GM23248 (cell line): ENCODE measurements around the gene NAA25.
"Not testable (repeated sequence)": the region's sequence is repeated elsewhere in the genome, so short reads cannot be mapped to it uniquely, and the experiment has no call there.

ENCODE experiments used
- EZH2 ChIP-seq: fragments of 200-600 bp; sonication (generic); IDR thresholded peaks from 2 replicates; pipeline ENCODE4 v1.6.1; 2018; ENCODE audit warnings: antibody characterized with exemption, mild to moderate bottlenecking; ENCODE audit not compliant: insufficient read depth, poor library complexity, severe bottlenecking
- EZH2phosphoT487 ChIP-seq: fragments of 200-600 bp; sonication (generic); IDR thresholded peaks from 2 replicates; pipeline ENCODE4 v1.6.1; 2018; ENCODE audit warnings: antibody characterized with exemption, moderate library complexity, mild to moderate bottlenecking, low read depth; ENCODE audit not compliant: insufficient read depth

DNA sequence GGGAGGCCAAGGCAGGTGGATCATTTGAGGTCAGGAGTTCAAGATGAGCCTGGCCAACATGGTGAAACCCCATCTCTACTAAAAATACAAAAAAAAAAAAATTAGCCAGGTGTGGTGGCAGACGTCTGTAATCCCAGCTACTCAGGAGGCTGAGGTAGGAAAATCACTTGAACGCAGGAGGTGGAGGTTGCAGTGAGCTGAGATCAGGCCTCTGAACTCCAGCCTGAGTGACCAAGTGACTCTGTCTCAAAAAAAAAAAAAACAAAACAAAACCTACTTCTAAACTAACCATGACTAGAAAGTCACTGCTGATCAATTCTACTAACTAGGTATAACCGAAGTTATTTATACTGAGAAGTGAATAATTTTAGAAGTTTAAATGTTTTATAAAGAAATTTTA is 99.0 kb downstream of the NAA25 start:
- not testable (repeated sequence) for TF ChIP-seq EZH2phosphoT487, EZH2
